Left lung (tissue), 10 donors: ENCODE results near the gene GRIP1. TPM values are rescaled to one million over a fixed set of nuclear protein-coding genes. Genes with fewer than 3 reads are reported as not detected.

Experiments
- ATAC-seq: fragments of 200-7000 bp; cut with Tn5 transposase; one replicate; pipeline ENCODE4 v1.9.1; 2020; ENCODE audit warnings: moderate library complexity
- DNase-seq, 4 donors: peaks; one replicate each; pipeline ENCODE4 v3.0.0-alpha.2; 2013 to 2020
- H3K27ac ChIP-seq, 2 donors: fragments of 200-600 bp; sonication (generic) in 1 of 2; one replicate each; pipeline versions ENCODE4 v1.5.0 to v1.8.0; 2020 to 2021
- H3K27me3 ChIP-seq, 2 donors: fragments of 200-600 bp; sonication (generic) in 1 of 2; one replicate each; pipeline versions ENCODE4 v1.5.0 to v1.8.0; 2020 to 2021
- H3K36me3 ChIP-seq, 2 donors: fragments of 200-600 bp; sonication (generic) in 1 of 2; one replicate each; pipeline versions ENCODE4 v1.5.0 to v1.8.0; 2020 to 2021
- H3K4me1 ChIP-seq, 2 donors: fragments of 200-600 bp; one replicate each; pipeline ENCODE4 v1.8.0; 2021
- H3K4me3 ChIP-seq, 2 donors: fragments of 200-600 bp; sonication (generic) in 1 of 2; one replicate each; pipeline versions ENCODE4 v1.5.0 to v1.8.0; 2020 to 2021; ENCODE audit warnings: mild to moderate bottlenecking in 1 of 2
- H3K9me3 ChIP-seq, 2 donors: fragments of 200-600 bp; sonication (generic) in 1 of 2; one replicate each; pipeline versions ENCODE4 v1.5.0 to v1.8.0; 2020 to 2021
- intact Hi-C, 2 donors: fragments of 100-400 bp; cut with DNase I; formaldehyde crosslinking; loops; one replicate each; pipeline versions ENCODE4 v1.11.2 to v1.14.2; 2022
- polyA plus RNA-seq, 6 donors: library from polyadenylated mRNA; unstranded; fragments of 120-200 nt; gene quantifications; one replicate each; pipeline ENCODE4 v1.2.1, GENCODE V29; 2013; ENCODE audit not compliant: insufficient read length in 6 of 6
- total RNA-seq, 2 donors: library from RNA; stranded (reverse); fragmentation: NEBNext Ultra II Directional; extraction: Animal tissue kit (Norgen Biotek cat#: 25700); gene quantifications; one replicate each; pipeline ENCODE4 v1.2.1, GENCODE V29; 2021
- TF ChIP-seq, protein P1 (sequence below), 2 donors: fragments of 200-600 bp; sonication (generic) in 1 of 2; IDR thresholded peaks; one replicate each; pipeline versions ENCODE4 v1.5.0 to v1.8.0; 2021; ENCODE audit warnings: antibody characterized with exemption in 2 of 2
- donor health status: DM: no; HTN: yes; CAD: no.
- donor health status: DM: no; HTN: no; CAD: no.

Gene GRIP1
- total and polyA plus RNA-seq, 8 donors, result 1.9 to 10.6 (median 6.0) TPM

DNA sequence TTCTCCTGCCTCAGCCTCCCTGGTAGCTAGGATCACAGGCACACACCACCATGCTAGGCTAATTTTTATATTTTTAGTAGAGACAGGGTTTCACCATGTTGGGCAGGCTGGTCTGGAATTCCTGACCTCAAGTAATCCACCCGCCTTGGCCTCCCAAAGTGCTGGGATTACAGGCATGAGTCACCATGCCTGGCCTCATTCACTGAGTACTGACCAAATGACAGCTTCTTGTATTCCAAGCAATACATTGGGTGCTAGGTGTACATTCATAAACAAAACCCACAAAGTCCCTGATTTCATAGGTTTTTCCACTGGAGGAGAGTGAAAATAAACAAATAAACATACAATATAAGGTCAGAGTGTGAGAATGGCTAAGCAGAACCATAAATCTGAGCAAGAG is 240.3 kb downstream of the GRIP1 start:
- Histone ChIP-seq H3K9me3 (no peaks in the 10 kb centered on the region), H3K4me3 (no peak overlapping the region), H3K27ac (no peak overlapping the region), H3K4me1 (no peaks in the 10 kb centered on the region), H3K27me3 (no peaks in the 10 kb centered on the region), H3K36me3 (no peaks in the 10 kb centered on the region)
- ATAC-seq (no peak), DNase-seq (no peak)
- TF ChIP-seq, protein P1, sequence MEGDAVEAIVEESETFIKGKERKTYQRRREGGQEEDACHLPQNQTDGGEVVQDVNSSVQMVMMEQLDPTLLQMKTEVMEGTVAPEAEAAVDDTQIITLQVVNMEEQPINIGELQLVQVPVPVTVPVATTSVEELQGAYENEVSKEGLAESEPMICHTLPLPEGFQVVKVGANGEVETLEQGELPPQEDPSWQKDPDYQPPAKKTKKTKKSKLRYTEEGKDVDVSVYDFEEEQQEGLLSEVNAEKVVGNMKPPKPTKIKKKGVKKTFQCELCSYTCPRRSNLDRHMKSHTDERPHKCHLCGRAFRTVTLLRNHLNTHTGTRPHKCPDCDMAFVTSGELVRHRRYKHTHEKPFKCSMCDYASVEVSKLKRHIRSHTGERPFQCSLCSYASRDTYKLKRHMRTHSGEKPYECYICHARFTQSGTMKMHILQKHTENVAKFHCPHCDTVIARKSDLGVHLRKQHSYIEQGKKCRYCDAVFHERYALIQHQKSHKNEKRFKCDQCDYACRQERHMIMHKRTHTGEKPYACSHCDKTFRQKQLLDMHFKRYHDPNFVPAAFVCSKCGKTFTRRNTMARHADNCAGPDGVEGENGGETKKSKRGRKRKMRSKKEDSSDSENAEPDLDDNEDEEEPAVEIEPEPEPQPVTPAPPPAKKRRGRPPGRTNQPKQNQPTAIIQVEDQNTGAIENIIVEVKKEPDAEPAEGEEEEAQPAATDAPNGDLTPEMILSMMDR (IDR thresholded peaks at IDR 0.05), result no peak
- intact Hi-C loops, result no loop called here

DNA sequence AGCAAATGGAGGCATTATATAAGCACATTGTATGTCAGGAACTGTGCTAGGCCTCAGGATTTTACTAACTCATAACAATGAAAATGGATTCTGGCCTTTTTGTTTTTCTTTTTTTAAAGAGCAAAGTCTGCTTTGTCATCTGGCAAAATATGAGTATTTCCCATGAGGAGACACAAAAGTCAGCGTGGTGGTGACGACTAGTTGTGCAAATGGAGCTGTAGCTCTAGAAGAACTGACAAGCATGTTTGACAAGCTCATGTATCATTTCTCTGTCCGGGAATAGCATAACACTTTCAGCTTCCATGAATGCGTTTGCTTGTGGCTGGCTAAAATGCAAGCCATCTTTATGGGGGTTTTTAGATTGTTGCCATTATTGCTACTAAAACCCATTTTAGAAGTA is 248.8 kb downstream of the GRIP1 start:
- intact Hi-C loops, result no loop called here
- Histone ChIP-seq H3K4me1 (no peaks in the 10 kb centered on the region), H3K36me3 (no peaks in the 10 kb centered on the region), H3K27me3 (no peaks in the 10 kb centered on the region), H3K9me3 (no peaks in the 10 kb centered on the region), H3K4me3 (no peak overlapping the region), H3K27ac (no peak overlapping the region)
- TF ChIP-seq, protein P1 (IDR thresholded peaks at IDR 0.05), result no peak
- no peak for DNase-seq
- no peak for ATAC-seq

DNA sequence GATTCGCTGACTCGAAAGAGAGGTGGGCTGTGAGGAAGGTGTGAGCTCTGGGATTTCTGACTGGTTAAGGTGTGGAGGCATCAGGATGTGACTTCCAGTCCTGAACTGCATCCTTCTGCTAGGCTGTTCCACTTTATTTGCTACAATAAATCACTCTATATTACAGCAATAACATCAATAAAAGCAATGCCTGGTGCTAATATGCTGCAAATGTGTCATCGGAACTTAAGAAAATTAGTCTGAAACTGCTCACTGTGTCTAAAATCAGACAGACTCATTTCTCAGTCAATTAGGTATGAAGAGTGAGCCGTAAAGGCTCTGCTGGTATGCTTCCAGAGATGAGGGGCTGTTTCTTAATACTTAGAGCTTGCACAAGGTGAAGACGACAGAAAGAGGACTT is 250.0 kb downstream of the GRIP1 start:
- no peaks in the 10 kb centered on the region for H3K4me1 ChIP-seq
- intact Hi-C loops, result no loop called here
- H3K4me3 ChIP-seq, result no peak overlapping the region
- no peaks in the 10 kb centered on the region for H3K36me3 ChIP-seq
- TF ChIP-seq, protein P1 (IDR thresholded peaks at IDR 0.05), result no peak
- ATAC-seq, result no peak
- H3K9me3 ChIP-seq, result peaks cover 0 to 3% of the 10 kb centered on the region in 2 donors
- no peak for DNase-seq
- H3K27me3 ChIP-seq, result no peaks in the 10 kb centered on the region
- H3K27ac ChIP-seq, result no peak overlapping the region

DNA sequence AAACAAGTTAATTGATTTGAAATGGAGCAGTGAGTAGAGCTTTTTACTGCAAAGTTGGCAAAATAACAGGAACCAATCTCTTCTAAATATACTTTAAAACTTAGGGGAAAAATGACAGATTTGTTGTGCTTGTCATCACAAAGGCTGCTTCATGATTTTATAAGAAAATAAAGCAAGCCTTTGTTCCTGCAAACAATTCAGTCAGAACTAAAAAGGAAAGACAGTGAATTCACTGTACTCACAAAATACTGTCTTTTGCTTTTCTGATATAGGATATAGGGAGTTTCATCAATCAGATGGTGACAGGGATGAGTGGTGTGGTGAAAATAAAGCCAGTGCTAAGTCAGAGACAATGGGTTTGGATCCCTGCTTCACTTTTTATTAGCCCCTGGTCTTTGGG is 250.6 kb downstream of the GRIP1 start:
- Histone ChIP-seq H3K9me3 (peaks cover 0 to 3% of the 10 kb centered on the region in 2 donors), H3K36me3 (no peaks in the 10 kb centered on the region), H3K4me1 (no peaks in the 10 kb centered on the region), H3K27me3 (no peaks in the 10 kb centered on the region), H3K4me3 (no peak overlapping the region), H3K27ac (no peak overlapping the region)
- intact Hi-C loops, result no loop called here
- DNase-seq (no peak), ATAC-seq (no peak)
- TF ChIP-seq, protein P1 (IDR thresholded peaks at IDR 0.05), result no peak

DNA sequence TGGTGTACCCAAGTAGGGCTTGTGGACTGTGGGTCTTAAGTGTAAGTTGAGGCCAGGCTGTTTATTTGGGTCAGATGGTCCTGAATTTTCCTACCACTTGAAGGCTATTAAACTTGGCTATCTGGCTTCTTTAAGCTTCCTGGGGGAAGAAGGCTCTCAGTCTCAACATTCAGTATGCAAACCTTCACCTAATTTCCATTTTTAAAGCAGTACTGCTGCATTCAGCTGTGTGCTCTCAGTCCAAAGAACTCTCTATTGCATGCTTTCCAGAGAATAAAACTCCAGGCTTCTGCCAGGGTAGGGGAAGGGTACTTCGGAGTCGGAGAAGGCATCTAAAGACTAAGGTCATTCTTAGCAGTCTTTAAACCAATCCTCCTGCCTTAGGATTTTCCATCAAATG is 252.2 kb downstream of the GRIP1 start:
- no peak for ATAC-seq
- intact Hi-C loops, result no loop called here

More for the DNA sequence above, 252.2 kb downstream of the GRIP1 start:
- TF ChIP-seq, protein P1 (IDR thresholded peaks at IDR 0.05), result no peak
- Histone ChIP-seq H3K27ac (no peak overlapping the region), H3K36me3 (no peaks in the 10 kb centered on the region), H3K9me3 (peaks cover 0 to 3% of the 10 kb centered on the region in 2 donors), H3K4me1 (no peaks in the 10 kb centered on the region), H3K4me3 (no peak overlapping the region), H3K27me3 (no peaks in the 10 kb centered on the region)
- DNase-seq, result no peak
